Measurements from ENCODE around the gene TMEM219. TPM values are rescaled to one million over a fixed set of nuclear protein-coding genes. Genes with fewer than 3 reads are reported as not detected.
A peak's percentile ranks its signal among the peaks of the same experiment; 100 is the strongest.
"Not testable (repeated sequence)": the region's sequence is repeated elsewhere in the genome, so short reads cannot be mapped to it uniquely, and the experiment has no call there.

TMEM219 gene
- polyA plus RNA-seq (ENCODE audit: insufficient read length): 62.2 TPM

GRCh38 chr16:29961479-29962343, at the start of gene TMEM219:
TMEM219 (plus strand) TSS chr16:29962079; CDS start chr16:29963144, 1,065 bp downstream.
- peak; percentile 78 for DNase-seq (ENCODE audit: low read depth)

- no peak for DNase-seq (ENCODE audit: low read depth)
Observed at GRCh38 chr16:29912087-29912486, 49.8 kb upstream of the TMEM219 start.

GRCh38 chr16:29913514-29913913, 48.4 kb upstream of the TMEM219 start:
- DNase-seq (ENCODE audit: low read depth): no peak

GRCh38 chr16:29915590-29916247, 46.2 kb upstream of the TMEM219 start:
- DNase-seq (ENCODE audit: low read depth): no peak

- no peak for DNase-seq (ENCODE audit: low read depth)
Observed at GRCh38 chr16:29916979-29917378, 44.9 kb upstream of the TMEM219 start.

- no peak for DNase-seq (ENCODE audit: low read depth)
Observed at GRCh38 chr16:29920288-29921033, 41.4 kb upstream of the TMEM219 start.

GRCh38 chr16:29921034-29921385, 40.9 kb upstream of the TMEM219 start:
- DNase-seq (ENCODE audit: low read depth): no peak

GRCh38 chr16:29922326-29922725, 39.6 kb upstream of the TMEM219 start:
- DNase-seq (ENCODE audit: low read depth): no peak

GRCh38 chr16:29922986-29923501, 38.8 kb upstream of the TMEM219 start:
- no peak for DNase-seq (ENCODE audit: low read depth)

GRCh38 chr16:29925105-29925756, 36.6 kb upstream of the TMEM219 start:
- no peak for DNase-seq (ENCODE audit: low read depth)

GRCh38 chr16:29925781-29926710, 35.8 kb upstream of the TMEM219 start, which contains the start of gene KCTD13:
KCTD13 (minus strand) TSS chr16:29926226; CDS start chr16:29926033, 193 bp downstream.
- peak; percentile 55 for DNase-seq (ENCODE audit: low read depth)

- DNase-seq (ENCODE audit: low read depth): no peak
Observed at GRCh38 chr16:29926711-29927052, 35.2 kb upstream of the TMEM219 start.

GRCh38 chr16:29927070-29927905, 34.6 kb upstream of the TMEM219 start:
- no peak for DNase-seq (ENCODE audit: low read depth)

GRCh38 chr16:29931750-29932149, 30.1 kb upstream of the TMEM219 start:
- not testable (repeated sequence) for DNase-seq (ENCODE audit: low read depth)

GRCh38 chr16:29940656-29941055, 21.2 kb upstream of the TMEM219 start:
- no peak for DNase-seq (ENCODE audit: low read depth)

GRCh38 chr16:29943846-29944799, 17.8 kb upstream of the TMEM219 start:
- DNase-seq (ENCODE audit: low read depth): no peak

- no peak for DNase-seq (ENCODE audit: low read depth)
Observed at GRCh38 chr16:29947897-29948296, 14.0 kb upstream of the TMEM219 start.

GRCh38 chr16:29950806-29951461, 10.9 kb upstream of the TMEM219 start:
- no peak for DNase-seq (ENCODE audit: low read depth)
